Mononuclear cell (primary cell): Measurements from ENCODE around the gene TBX10. TPM values are rescaled to one million over a fixed set of nuclear protein-coding genes. Genes with fewer than 3 reads are reported as not detected.
"Not testable (repeated sequence)": the region's sequence is repeated elsewhere in the genome, so short reads cannot be mapped to it uniquely, and the experiment has no call there.

Source experiments
- H3K27me3 ChIP-seq: 2 replicates; pipeline ENCODE4 v1.6.0; 2011; ENCODE audit warnings: low read length, control low read depth; ENCODE audit not compliant: insufficient read depth
- H3K4me1 ChIP-seq: 2 replicates; pipeline ENCODE4 v1.5.1; 2011; ENCODE audit warnings: mild to moderate bottlenecking, low read length, control low read depth; ENCODE audit not compliant: insufficient read depth
- H3K4me3 ChIP-seq: 2 replicates; pipeline ENCODE4 v1.5.1; 2011; ENCODE audit warnings: mild to moderate bottlenecking, low read length, moderate library complexity
- H3K9me3 ChIP-seq: 2 replicates; pipeline ENCODE4 v1.5.1; 2011; ENCODE audit warnings: low read depth, mild to moderate bottlenecking, control low read depth, low read length
- total RNA-seq: library from RNA; depleted of rRNA; stranded (reverse); fragments of >200 nt; gene quantifications from one replicate; pipeline ENCODE4 v1.2.3, GENCODE V29; 2012

Gene TBX10
- total RNA-seq, 1 donor: not detected

GRCh38 chr11:67642173-67643120 is 2.9 kb upstream of the TBX10 start:
- Histone ChIP-seq H3K4me3 (no peak overlapping the region), H3K9me3 (no peaks in the 10 kb centered on the region), H3K4me1 (peaks cover 16% of the 10 kb centered on the region), H3K27me3 (no peaks in the 10 kb centered on the region)

DNA sequence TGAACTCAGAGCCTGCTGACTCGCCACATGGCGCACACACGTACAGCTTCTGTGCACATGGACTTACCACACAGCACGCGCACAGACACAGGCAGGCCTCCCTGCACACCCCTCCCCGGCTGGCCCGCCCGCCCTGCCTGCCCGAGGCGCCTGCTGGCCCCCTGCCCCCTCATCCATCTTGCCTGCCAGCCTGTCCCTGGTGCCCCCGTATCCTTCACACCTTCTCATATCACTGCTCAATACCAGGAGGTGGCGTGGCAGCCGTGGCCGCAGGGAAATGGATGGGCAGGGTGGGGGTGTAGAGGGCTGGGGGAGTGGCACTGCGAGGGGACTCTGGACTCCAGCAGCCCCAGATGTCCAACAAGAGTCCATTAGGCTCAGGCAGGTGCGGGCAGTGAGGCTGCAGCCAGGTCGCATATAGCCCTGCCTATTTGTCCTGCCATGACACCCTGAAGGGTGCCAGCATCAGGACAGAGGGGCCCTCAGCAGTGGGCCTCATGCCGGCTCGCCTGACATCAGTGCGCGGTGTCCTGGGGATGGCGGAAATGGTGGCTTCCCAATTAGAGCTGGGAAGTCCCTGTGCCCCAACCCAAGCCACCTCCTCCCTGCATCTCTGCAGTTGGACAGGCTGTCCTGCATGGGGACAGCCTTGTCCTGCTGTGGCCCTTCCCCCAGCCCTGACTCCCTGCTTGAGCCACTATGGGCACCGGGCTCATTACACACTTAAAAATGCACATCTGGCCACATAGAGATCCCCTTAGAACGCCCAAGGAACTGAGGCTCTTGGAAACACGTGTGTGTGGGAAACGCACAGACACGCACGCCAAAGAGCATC is 2.0 kb upstream of the TBX10 start:
- Histone ChIP-seq H3K4me3 (no peak overlapping the region), H3K9me3 (no peaks in the 10 kb centered on the region), H3K27me3 (no peaks in the 10 kb centered on the region), H3K4me1 (peaks cover 7% of the 10 kb centered on the region)

DNA sequence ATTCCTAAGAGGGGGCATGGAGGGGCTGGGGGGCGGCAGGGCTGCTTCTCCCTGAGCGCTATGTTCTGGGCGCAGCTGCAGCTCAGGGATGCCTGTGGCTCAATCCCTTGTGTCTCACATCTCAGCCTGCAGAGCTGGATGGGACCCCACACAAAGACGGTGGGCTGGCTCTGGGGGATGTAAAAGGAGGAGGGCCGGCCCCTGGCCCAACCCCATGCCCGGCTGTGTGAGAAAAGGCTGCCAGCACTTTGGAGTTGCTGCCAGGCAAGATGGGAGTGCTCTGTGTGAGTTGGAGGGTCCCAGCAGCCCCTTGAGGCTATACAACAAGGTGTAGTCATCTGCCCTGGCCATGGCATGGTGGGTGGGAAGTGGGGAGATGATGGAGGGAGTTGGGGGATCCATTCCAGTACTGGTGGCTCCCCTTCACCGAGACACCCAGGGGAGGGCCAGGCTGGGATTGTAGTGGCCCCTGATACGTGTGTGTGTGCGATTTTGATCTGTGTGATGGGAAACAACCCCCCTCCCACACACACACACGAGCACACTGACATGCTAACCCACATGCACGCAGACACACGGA is 1.3 kb upstream of the TBX10 start:
- no peaks in the 10 kb centered on the region for H3K4me1 ChIP-seq
- no peaks in the 10 kb centered on the region for H3K27me3 ChIP-seq
- no peak overlapping the region for H3K4me3 ChIP-seq
- H3K9me3 ChIP-seq: no peaks in the 10 kb centered on the region

DNA sequence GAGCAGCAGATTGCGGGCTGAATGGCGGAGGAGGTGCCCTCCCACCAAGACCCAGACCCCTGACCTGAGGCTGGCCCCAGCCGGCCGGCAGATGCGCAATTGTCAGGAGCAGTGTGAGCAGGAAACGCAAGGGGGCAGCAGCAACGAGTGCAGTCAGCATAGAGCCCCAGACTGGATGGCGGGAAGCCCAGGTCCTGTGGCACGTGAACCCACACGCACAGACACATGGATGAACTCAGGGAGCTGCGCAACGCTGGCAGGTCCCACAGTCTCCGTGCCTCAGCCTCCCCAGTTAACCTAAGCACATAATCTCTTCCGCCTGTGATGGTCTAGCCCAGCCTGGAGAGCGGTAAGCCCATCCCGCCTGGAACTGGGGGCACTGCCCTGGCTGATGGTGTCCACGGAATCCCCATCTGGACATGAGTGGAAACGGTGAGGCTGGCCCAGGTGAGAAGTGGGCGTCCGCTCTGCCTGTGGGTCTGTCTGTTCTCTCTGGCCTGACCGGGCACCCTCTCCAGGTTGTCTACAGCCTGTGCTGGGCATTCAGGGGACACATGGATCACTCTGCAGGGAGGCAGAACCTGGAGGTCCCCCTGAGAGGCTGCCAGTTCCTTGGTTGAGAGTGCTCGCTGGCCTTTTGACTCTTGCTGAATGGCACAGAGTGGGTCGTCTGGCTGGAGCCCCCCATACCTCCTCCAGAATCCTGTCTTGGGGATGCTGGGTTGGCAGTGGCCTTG is 626 bp upstream of the TBX10 start:
- Histone ChIP-seq H3K4me1 (no peaks in the 10 kb centered on the region), H3K4me3 (no peak overlapping the region), H3K9me3 (no peaks in the 10 kb centered on the region), H3K27me3 (no peaks in the 10 kb centered on the region)

DNA sequence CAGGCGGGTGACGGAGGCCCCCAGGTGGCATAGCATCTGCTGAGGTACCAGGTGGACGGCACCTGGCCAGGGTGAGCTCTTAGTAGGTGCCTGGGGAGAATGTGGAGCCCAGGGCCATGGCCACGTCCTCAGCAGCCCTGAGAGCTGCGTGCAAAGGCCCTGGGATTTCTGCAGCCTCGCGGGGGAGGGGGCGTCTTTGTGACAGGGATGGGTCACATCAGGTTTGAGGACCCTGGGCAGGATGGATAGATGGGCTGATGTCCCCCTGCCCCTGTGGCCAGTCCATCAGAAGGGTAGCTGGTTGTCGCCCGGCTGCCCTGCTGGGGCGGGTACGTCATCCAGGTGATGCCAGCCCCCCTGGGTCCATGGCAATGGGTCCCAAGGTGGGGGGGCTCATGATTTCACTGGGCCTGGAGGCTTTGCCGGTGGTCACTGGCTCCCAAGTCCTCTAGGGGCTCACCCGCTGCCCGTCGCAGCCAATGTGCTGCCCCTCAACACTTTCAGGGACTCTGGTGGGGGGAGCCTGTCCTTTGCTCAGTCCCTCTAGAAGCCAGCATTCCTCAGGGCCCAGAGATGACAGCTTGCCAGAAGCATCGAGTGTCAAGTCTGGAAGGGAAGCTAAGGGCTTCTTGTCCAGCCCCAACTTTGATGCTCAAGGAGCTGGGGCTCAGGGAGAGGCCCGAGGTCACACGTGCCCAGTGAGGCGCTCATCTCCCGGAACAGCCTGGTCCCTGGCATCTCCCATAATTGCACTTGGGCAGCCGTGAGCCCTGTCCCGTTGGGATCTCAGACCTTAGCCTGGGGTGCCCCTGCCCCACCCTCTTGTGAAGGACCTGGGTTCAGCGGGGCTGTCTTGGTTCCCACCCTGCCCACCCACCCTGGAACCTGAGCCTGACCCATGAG is 777 bp downstream of the TBX10 start:
- Histone ChIP-seq H3K9me3 (no peaks in the 10 kb centered on the region), H3K4me3 (no peak overlapping the region), H3K27me3 (no peaks in the 10 kb centered on the region), H3K4me1 (no peaks in the 10 kb centered on the region)

GRCh38 chr11:67637441-67637840 is 2.1 kb downstream of the TBX10 start:
- not testable (repeated sequence) for H3K4me3 ChIP-seq, H3K9me3 ChIP-seq

GRCh38 chr11:67636962-67637361 is 2.6 kb downstream of the TBX10 start:
- Histone ChIP-seq H3K9me3 (no peaks in the 10 kb centered on the region), H3K4me3 (no peak overlapping the region), H3K27me3 (no peaks in the 10 kb centered on the region), H3K4me1 (no peaks in the 10 kb centered on the region)

More at GRCh38 chr11:67637441-67637840, 2.1 kb downstream of the TBX10 start:
- H3K27me3 ChIP-seq, H3K4me1 ChIP-seq: not testable (repeated sequence)

- no peaks in the 10 kb centered on the region for H3K9me3 ChIP-seq
- no peak overlapping the region for H3K4me3 ChIP-seq
- H3K27me3 ChIP-seq: no peaks in the 10 kb centered on the region
- peaks cover 10% of the 10 kb centered on the region for H3K4me1 ChIP-seq
These were observed 4.4 kb downstream of the TBX10 start for GRCh38 chr11:67635231-67635521.

- Histone ChIP-seq H3K9me3 (no peaks in the 10 kb centered on the region), H3K4me3 (no peak overlapping the region)
These were observed 5.0 kb downstream of the TBX10 start for GRCh38 chr11:67634366-67635230.

GRCh38 chr11:67633758-67634365 is 5.7 kb downstream of the TBX10 start:
- Histone ChIP-seq H3K4me1 (peaks cover 19% of the 10 kb centered on the region), H3K9me3 (no peaks in the 10 kb centered on the region), H3K27me3 (no peaks in the 10 kb centered on the region), H3K4me3 (no peak overlapping the region)

More at GRCh38 chr11:67634366-67635230, 5.0 kb downstream of the TBX10 start:
- H3K27me3 ChIP-seq: no peaks in the 10 kb centered on the region
- H3K4me1 ChIP-seq: peaks cover 11% of the 10 kb centered on the region

DNA sequence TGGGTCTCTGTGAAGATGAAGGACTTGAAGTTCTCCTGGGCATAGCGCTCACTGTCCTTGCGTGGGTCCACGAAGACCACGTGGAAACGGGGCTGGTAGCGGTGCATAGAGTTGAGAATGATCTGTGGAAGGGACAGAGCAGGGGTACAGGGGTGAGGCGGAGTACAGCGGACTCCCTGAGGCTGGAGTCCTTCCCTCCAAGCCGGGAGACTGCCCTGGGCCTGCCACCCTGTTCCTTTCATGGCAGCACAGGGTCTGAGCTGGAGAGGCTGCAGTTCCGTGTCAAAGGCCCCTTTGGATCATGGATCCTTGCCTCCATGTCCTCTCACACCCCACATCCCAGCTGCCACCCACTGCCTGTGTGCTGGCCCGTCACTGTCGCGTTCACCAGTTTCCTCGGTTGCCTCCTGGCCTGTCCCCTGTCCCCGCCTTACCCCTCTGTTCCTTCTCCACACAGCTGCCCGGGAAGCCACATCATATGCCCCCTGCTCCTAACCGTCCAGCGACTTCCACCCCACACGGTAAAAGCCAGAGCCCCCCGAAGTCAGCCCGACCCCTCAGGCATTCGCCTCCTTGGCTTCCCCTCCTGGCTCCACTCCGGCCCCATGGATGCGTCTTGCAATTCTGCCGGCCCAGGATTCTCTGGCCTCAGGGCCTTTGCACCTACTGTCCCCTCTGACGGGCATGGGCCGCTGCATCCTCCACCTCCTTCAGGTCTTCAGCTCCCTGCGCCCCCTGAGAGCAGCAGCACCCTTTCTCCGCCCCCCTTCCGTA is 6.4 kb downstream of the TBX10 start:
- peaks cover 21% of the 10 kb centered on the region for H3K4me1 ChIP-seq
- H3K9me3 ChIP-seq: no peaks in the 10 kb centered on the region
- H3K4me3 ChIP-seq: no peak overlapping the region
- no peaks in the 10 kb centered on the region for H3K27me3 ChIP-seq

DNA sequence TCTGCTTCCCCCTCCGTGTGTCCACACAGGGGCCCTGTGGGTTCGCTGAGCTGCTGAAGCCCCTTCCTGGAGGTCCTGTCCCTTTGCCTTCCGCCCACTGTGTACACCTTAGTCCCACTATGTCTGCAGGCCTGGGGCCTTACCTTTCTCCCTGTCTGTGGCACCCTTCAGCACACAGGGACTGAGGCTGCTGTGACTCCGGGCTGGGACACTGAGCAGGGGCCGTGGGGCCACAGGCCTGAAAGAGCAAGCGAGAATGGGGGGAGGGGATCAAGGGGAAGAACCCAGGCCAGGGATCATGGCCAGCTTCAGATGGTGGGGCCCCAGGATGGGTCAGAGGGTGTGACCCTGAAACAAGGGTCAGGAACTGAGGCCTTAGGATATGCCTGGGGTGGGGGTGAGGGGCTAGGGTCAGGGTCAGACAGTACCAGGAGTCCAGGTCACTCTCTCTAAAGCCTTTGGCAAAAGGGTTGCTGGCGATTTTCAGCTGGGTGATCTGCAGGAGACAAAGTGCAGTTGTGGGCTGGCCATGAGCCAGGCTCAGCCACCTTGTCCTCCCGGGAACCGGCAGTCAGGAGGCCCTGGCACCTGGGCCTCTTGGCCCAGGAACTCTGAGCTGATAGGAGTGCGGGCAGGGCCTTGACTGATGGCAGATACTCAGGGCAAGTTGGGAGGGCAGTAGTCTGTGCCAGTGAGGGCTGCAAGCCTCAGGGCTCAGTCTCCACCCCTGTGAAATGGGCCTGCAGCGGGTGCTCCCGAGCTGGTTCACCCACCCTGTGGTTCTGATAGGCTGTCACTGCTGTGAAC is 7.2 kb downstream of the TBX10 start:
- Histone ChIP-seq H3K4me3 (no peak overlapping the region), H3K4me1 (peaks cover 21% of the 10 kb centered on the region), H3K9me3 (no peaks in the 10 kb centered on the region), H3K27me3 (no peaks in the 10 kb centered on the region)
